GM23338 (cell line): ENCODE results near the gene MED13. TPM values are rescaled to one million over a fixed set of nuclear protein-coding genes. Genes with fewer than 3 reads are reported as not detected.

Source experiments
- ATAC-seq: fragments of 200-7000 bp; cut with Tn5 transposase; 3 replicates; pipeline ENCODE4 v1.9.1; 2020
- DNase-seq: peaks from one replicate; pipeline ENCODE4 v3.0.0-alpha.2; 2015; ENCODE audit warnings: low spot score
- H2AFZ ChIP-seq: fragments of 200-600 bp; sonication (generic); 2 replicates; pipeline ENCODE4 v1.8.0; 2016; ENCODE audit warnings: antibody characterized with exemption, mild to moderate bottlenecking, moderate library complexity
- H3F3A ChIP-seq: fragments of 200-600 bp; sonication (generic); replicated peaks from 2 replicates; pipeline ENCODE4 v1.8.0; 2017; ENCODE audit warnings: antibody characterized with exemption, mixed run types, low read depth
- H3K27ac ChIP-seq: fragments of 200-600 bp; sonication (generic); 2 replicates; pipeline ENCODE4 v1.6.1; 2016; ENCODE audit warnings: low read depth
- H3K27me3 ChIP-seq: fragments of 200-600 bp; sonication (generic); 2 replicates; pipeline ENCODE4 v1.8.0; 2016; ENCODE audit warnings: mild to moderate bottlenecking, mixed run types, moderate library complexity; ENCODE audit not compliant: insufficient read depth
- H3K36me3 ChIP-seq: fragments of 200-600 bp; sonication (generic); 2 replicates; pipeline ENCODE4 v1.8.0; 2016; ENCODE audit warnings: mild to moderate bottlenecking; ENCODE audit not compliant: insufficient read depth
- H3K4me1 ChIP-seq: fragments of 200-600 bp; sonication (generic); 2 replicates; pipeline ENCODE4 v1.8.0; 2016; ENCODE audit warnings: mild to moderate bottlenecking, moderate library complexity; ENCODE audit not compliant: insufficient read depth
- H3K4me2 ChIP-seq: fragments of 200-600 bp; sonication (generic); 2 replicates; pipeline ENCODE4 v1.7.1; 2017; ENCODE audit warnings: mixed run types
- H3K4me3 ChIP-seq: fragments of 200-600 bp; sonication (generic); 2 replicates; pipeline ENCODE4 v1.6.1; 2016; ENCODE audit warnings: mixed run types
- H3K79me2 ChIP-seq: fragments of 200-600 bp; sonication (generic); replicated peaks from 2 replicates; pipeline ENCODE4 v1.8.0; 2017; ENCODE audit warnings: mild to moderate bottlenecking; ENCODE audit not compliant: insufficient read depth
- H3K9me2 ChIP-seq: fragments of 200-600 bp; sonication (generic); 2 replicates; pipeline ENCODE4 v1.8.0; 2017; ENCODE audit not compliant: insufficient read depth
- H4K20me1 ChIP-seq: fragments of 200-600 bp; sonication (generic); replicated peaks from 2 replicates; pipeline ENCODE4 v1.8.0; 2017; ENCODE audit warnings: mild to moderate bottlenecking; ENCODE audit not compliant: insufficient read depth
- H3K27ac Mint-ChIP-seq: 2 replicates; pipeline ENCODE4 v1.8.0; 2020; ENCODE audit warnings: inconsistent platforms, mild to moderate bottlenecking, moderate library complexity, mixed read lengths
- H3K27me3 Mint-ChIP-seq: 3 replicates; pipeline ENCODE4 v1.8.0; 2022; ENCODE audit warnings: low read depth, mild to moderate bottlenecking, moderate library complexity, mixed read lengths, inconsistent platforms; ENCODE audit not compliant: insufficient read depth, poor library complexity
- H3K36me3 Mint-ChIP-seq: 3 replicates; pipeline ENCODE4 v1.8.0; 2021; ENCODE audit warnings: low read depth, mild to moderate bottlenecking, inconsistent platforms, moderate library complexity, mixed read lengths
- H3K4me1 Mint-ChIP-seq: 3 replicates; pipeline ENCODE4 v1.8.0; 2020; ENCODE audit warnings: mild to moderate bottlenecking, inconsistent platforms, mixed read lengths
- H3K4me3 Mint-ChIP-seq: 3 replicates; pipeline ENCODE4 v1.8.0; 2021; ENCODE audit warnings: moderate library complexity, mild to moderate bottlenecking, inconsistent platforms, mixed read lengths
- H3K9me3 Mint-ChIP-seq: 3 replicates; pipeline ENCODE4 v1.8.0; 2020; ENCODE audit warnings: moderate library complexity, mild to moderate bottlenecking, inconsistent platforms, mixed read lengths
- CREB1 ChIP-seq: fragments of 250-450 bp; sonication (Bioruptor Pico); IDR thresholded peaks from 2 replicates; pipeline ENCODE4 v1.5.0; 2020; ENCODE audit warnings: low read depth, mild to moderate bottlenecking, moderate library complexity
- EZH2 ChIP-seq: fragments of 200-600 bp; sonication (generic); IDR thresholded peaks from one replicate; pipeline ENCODE4 v1.8.0; 2017; ENCODE audit warnings: antibody characterized with exemption, mild to moderate bottlenecking, low read depth; ENCODE audit not compliant: unreplicated experiment
- EZH2phosphoT487 ChIP-seq: fragments of 200-600 bp; sonication (generic); IDR thresholded peaks from one replicate; pipeline ENCODE4 v1.8.1; 2018; ENCODE audit warnings: antibody characterized with exemption; ENCODE audit not compliant: unreplicated experiment
- JUNB ChIP-seq: IDR thresholded peaks from one replicate; pipeline ENCODE4 v1.6.1; 2016; ENCODE audit warnings: antibody characterized with exemption; ENCODE audit not compliant: unreplicated experiment
- NANOG ChIP-seq: IDR thresholded peaks from 2 replicates; pipeline ENCODE4 v1.6.1; 2016; ENCODE audit warnings: antibody characterized with exemption, borderline replicate concordance
- POLR2AphosphoS5 ChIP-seq: IDR thresholded peaks from 2 replicates; pipeline ENCODE4 v1.6.1; 2016; ENCODE audit warnings: antibody characterized with exemption, low read depth
- STAT1 ChIP-seq: IDR thresholded peaks from one replicate; pipeline ENCODE4 v1.6.1; 2016; ENCODE audit warnings: antibody characterized with exemption; ENCODE audit not compliant: unreplicated experiment
- ZNF114 ChIP-seq: fragments of 250-450 bp; sonication (Bioruptor Pico); IDR thresholded peaks from 2 replicates; pipeline ENCODE4 v1.5.0; 2020; ENCODE audit warnings: mild to moderate bottlenecking, moderate library complexity
- ZNF331 ChIP-seq: fragments of 250-450 bp; sonication (Bioruptor Pico); IDR thresholded peaks from 2 replicates; pipeline ENCODE4 v1.5.0; 2020; ENCODE audit warnings: low read depth, mild to moderate bottlenecking, moderate library complexity
- polyA plus RNA-seq: library from polyadenylated mRNA; unstranded; fragments of >200 nt; fragmentation: Nextera tagmentation; extraction: Ambion mirVana; gene quantifications from 2 replicates; pipeline ENCODE4 v1.2.1, GENCODE V29; 2016
- total RNA-seq: library from RNA; depleted of rRNA; stranded (reverse); fragments of >200 nt; shearing (Covaris generic); gene quantifications from 2 replicates; pipeline ENCODE4 v1.2.3, GENCODE V29; 2014
- TF ChIP-seq, protein P1 (sequence below): fragments of 250-450 bp; sonication (Bioruptor Pico); IDR thresholded peaks from 2 replicates; pipeline ENCODE4 v1.5.0; 2020; ENCODE audit warnings: mild to moderate bottlenecking, moderate library complexity
- TF ChIP-seq, protein P2 (sequence below): IDR thresholded peaks from one replicate; pipeline ENCODE4 v1.6.1; 2018; ENCODE audit warnings: antibody characterized with exemption; ENCODE audit not compliant: unreplicated experiment
- TF ChIP-seq, protein P3 (sequence below), 2 experiments: fragments of 200-600 bp in 1 of 2; sonication (generic) in 1 of 2; conservative IDR thresholded peaks; 2 replicates each; pipeline versions ENCODE4 v1.5.1 to v1.6.1; 2016 to 2017; ENCODE audit warnings: antibody characterized with exemption in 2 of 2, low read depth in 2 of 2, mild to moderate bottlenecking in 2 of 2, moderate library complexity in 1 of 2
- TF ChIP-seq, protein P4 (sequence below): IDR thresholded peaks from 2 replicates; pipeline ENCODE4 v1.6.1; 2016; ENCODE audit warnings: antibody characterized with exemption

The MED13 gene
- total and polyA plus RNA-seq, 2 experiments from 2014 or later = 13.0 to 45.8 TPM

DNA sequence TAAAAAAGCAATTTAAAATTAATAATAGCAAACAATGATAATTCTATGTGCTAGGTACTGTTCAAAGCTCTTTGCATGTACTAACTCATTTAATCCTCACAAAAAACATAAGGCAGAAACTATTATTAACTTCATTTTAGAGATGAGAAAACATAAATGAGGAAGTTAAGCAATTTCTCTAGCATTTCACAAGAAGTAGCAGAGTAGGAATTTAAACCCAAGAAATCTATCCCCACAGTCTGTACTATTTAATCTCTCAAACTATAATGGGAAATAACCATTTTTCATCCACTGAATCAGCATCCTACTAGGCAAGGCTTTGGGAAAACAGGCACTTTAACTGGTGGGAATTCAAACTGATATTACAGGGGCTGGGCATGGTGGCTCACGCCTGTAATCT lies 95.0 kb downstream of the MED13 start:
- Mint-ChIP-seq H3K27ac (no peak overlapping the region), H3K27me3 (peaks cover 3% of the 10 kb centered on the region), H3K36me3 (peaks cover 63% of the 10 kb centered on the region; the same call in 2 of the 3 replicates), H3K9me3 (no peaks in the 10 kb centered on the region), H3K4me3 (no peak overlapping the region), H3K4me1 (peaks cover 6% of the 10 kb centered on the region; the same call in 2 of the 3 replicates)
- H3K4me3 ChIP-seq = no peak overlapping the region
- H4K20me1 ChIP-seq = no peaks in the 10 kb centered on the region; the same call in 1 of the 2 replicates
- no peak overlapping the region for H3K27ac ChIP-seq
- no peaks in the 10 kb centered on the region for H3K27me3 ChIP-seq
- peaks cover 13% of the 10 kb centered on the region for H3K4me1 ChIP-seq
- no peaks in the 10 kb centered on the region for H3F3A ChIP-seq
- H3K79me2 ChIP-seq = peaks cover 18% of the 10 kb centered on the region
- no peak for DNase-seq
- H2AFZ ChIP-seq = no peak overlapping the region
- no peak overlapping the region for H3K4me2 ChIP-seq
- peaks cover 23% of the 10 kb centered on the region for H3K36me3 ChIP-seq
- no peaks in the 10 kb centered on the region for H3K9me2 ChIP-seq
- TF ChIP-seq, protein P1, sequence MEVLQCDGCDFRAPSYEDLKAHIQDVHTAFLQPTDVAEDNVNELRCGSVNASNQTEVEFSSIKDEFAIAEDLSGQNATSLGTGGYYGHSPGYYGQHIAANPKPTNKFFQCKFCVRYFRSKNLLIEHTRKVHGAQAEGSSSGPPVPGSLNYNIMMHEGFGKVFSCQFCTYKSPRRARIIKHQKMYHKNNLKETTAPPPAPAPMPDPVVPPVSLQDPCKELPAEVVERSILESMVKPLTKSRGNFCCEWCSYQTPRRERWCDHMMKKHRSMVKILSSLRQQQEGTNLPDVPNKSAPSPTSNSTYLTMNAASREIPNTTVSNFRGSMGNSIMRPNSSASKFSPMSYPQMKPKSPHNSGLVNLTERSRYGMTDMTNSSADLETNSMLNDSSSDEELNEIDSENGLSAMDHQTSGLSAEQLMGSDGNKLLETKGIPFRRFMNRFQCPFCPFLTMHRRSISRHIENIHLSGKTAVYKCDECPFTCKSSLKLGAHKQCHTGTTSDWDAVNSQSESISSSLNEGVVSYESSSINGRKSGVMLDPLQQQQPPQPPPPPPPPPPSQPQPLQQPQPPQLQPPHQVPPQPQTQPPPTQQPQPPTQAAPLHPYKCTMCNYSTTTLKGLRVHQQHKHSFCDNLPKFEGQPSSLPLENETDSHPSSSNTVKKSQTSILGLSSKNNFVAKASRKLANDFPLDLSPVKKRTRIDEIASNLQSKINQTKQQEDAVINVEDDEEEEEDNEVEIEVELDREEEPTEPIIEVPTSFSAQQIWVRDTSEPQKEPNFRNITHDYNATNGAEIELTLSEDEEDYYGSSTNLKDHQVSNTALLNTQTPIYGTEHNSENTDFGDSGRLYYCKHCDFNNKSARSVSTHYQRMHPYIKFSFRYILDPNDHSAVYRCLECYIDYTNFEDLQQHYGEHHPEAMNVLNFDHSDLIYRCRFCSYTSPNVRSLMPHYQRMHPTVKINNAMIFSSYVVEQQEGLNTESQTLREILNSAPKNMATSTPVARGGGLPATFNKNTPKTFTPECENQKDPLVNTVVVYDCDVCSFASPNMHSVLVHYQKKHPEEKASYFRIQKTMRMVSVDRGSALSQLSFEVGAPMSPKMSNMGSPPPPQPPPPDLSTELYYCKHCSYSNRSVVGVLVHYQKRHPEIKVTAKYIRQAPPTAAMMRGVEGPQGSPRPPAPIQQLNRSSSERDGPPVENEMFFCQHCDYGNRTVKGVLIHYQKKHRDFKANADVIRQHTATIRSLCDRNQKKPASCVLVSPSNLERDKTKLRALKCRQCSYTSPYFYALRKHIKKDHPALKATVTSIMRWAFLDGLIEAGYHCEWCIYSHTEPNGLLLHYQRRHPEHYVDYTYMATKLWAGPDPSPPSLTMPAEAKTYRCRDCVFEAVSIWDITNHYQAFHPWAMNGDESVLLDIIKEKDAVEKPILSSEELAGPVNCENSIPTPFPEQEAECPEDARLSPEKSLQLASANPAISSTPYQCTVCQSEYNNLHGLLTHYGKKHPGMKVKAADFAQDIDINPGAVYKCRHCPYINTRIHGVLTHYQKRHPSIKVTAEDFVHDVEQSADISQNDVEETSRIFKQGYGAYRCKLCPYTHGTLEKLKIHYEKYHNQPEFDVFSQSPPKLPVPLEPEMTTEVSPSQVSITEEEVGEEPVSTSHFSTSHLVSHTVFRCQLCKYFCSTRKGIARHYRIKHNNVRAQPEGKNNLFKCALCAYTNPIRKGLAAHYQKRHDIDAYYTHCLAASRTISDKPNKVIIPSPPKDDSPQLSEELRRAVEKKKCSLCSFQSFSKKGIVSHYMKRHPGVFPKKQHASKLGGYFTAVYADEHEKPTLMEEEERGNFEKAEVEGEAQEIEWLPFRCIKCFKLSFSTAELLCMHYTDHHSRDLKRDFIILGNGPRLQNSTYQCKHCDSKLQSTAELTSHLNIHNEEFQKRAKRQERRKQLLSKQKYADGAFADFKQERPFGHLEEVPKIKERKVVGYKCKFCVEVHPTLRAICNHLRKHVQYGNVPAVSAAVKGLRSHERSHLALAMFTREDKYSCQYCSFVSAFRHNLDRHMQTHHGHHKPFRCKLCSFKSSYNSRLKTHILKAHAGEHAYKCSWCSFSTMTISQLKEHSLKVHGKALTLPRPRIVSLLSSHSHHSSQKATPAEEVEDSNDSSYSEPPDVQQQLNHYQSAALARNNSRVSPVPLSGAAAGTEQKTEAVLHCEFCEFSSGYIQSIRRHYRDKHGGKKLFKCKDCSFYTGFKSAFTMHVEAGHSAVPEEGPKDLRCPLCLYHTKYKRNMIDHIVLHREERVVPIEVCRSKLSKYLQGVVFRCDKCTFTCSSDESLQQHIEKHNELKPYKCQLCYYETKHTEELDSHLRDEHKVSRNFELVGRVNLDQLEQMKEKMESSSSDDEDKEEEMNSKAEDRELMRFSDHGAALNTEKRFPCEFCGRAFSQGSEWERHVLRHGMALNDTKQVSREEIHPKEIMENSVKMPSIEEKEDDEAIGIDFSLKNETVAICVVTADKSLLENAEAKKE (CRISPR knock-in tag) = no peak
- no peak for TF ChIP-seq ZNF114
- no peak for TF ChIP-seq ZNF331 (CRISPR knock-in tag)
- TF ChIP-seq EZH2phosphoT487 = no peak
- TF ChIP-seq, protein P2, sequence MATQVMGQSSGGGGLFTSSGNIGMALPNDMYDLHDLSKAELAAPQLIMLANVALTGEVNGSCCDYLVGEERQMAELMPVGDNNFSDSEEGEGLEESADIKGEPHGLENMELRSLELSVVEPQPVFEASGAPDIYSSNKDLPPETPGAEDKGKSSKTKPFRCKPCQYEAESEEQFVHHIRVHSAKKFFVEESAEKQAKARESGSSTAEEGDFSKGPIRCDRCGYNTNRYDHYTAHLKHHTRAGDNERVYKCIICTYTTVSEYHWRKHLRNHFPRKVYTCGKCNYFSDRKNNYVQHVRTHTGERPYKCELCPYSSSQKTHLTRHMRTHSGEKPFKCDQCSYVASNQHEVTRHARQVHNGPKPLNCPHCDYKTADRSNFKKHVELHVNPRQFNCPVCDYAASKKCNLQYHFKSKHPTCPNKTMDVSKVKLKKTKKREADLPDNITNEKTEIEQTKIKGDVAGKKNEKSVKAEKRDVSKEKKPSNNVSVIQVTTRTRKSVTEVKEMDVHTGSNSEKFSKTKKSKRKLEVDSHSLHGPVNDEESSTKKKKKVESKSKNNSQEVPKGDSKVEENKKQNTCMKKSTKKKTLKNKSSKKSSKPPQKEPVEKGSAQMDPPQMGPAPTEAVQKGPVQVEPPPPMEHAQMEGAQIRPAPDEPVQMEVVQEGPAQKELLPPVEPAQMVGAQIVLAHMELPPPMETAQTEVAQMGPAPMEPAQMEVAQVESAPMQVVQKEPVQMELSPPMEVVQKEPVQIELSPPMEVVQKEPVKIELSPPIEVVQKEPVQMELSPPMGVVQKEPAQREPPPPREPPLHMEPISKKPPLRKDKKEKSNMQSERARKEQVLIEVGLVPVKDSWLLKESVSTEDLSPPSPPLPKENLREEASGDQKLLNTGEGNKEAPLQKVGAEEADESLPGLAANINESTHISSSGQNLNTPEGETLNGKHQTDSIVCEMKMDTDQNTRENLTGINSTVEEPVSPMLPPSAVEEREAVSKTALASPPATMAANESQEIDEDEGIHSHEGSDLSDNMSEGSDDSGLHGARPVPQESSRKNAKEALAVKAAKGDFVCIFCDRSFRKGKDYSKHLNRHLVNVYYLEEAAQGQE = no peak
- no peak for TF ChIP-seq EZH2
- TF ChIP-seq, protein P3, sequence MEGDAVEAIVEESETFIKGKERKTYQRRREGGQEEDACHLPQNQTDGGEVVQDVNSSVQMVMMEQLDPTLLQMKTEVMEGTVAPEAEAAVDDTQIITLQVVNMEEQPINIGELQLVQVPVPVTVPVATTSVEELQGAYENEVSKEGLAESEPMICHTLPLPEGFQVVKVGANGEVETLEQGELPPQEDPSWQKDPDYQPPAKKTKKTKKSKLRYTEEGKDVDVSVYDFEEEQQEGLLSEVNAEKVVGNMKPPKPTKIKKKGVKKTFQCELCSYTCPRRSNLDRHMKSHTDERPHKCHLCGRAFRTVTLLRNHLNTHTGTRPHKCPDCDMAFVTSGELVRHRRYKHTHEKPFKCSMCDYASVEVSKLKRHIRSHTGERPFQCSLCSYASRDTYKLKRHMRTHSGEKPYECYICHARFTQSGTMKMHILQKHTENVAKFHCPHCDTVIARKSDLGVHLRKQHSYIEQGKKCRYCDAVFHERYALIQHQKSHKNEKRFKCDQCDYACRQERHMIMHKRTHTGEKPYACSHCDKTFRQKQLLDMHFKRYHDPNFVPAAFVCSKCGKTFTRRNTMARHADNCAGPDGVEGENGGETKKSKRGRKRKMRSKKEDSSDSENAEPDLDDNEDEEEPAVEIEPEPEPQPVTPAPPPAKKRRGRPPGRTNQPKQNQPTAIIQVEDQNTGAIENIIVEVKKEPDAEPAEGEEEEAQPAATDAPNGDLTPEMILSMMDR (conservative IDR thresholded peaks at IDR 0.05; ENCODE audit: low read depth in 2 of 2) = no peak
- no peak for TF ChIP-seq STAT1
- no peak for TF ChIP-seq NANOG
- TF ChIP-seq, protein P4, sequence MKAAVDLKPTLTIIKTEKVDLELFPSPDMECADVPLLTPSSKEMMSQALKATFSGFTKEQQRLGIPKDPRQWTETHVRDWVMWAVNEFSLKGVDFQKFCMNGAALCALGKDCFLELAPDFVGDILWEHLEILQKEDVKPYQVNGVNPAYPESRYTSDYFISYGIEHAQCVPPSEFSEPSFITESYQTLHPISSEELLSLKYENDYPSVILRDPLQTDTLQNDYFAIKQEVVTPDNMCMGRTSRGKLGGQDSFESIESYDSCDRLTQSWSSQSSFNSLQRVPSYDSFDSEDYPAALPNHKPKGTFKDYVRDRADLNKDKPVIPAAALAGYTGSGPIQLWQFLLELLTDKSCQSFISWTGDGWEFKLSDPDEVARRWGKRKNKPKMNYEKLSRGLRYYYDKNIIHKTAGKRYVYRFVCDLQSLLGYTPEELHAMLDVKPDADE = no peak
- no peak for TF ChIP-seq POLR2AphosphoS5
- TF ChIP-seq JUNB = no peak
- no peak for TF ChIP-seq CREB1 (CRISPR knock-in tag)
- ATAC-seq = no peak
